ENCODE measurements around the gene CRYGN.

Gene CRYGN

GRCh38 chr7:151453326-151453791 is 13.4 kb upstream of the CRYGN start:
- DNase-seq (ENCODE audit: insufficient read length, low spot score) (no peak), FAIRE-seq (no peak)
- no peak for TF ChIP-seq CTCF (IDR thresholded peaks at IDR 0.05; ENCODE audit: insufficient read depth, missing control alignments)

- TF ChIP-seq CTCF (IDR thresholded peaks at IDR 0.05; ENCODE audit: insufficient read depth, missing control alignments): no peak
- DNase-seq (ENCODE audit: insufficient read length, low spot score) (no peak), FAIRE-seq (no peak)
Measured at GRCh38 chr7:151452680-151453325, 12.9 kb upstream of the CRYGN start.

GRCh38 chr7:151451626-151452571 is 12.0 kb upstream of the CRYGN start:
- TF ChIP-seq CTCF (IDR thresholded peaks at IDR 0.05; ENCODE audit: insufficient read depth, missing control alignments): no peak
- DNase-seq (ENCODE audit: insufficient read length, low spot score) (no peak), FAIRE-seq (no peak)

- no peak for FAIRE-seq
- no peak for DNase-seq (ENCODE audit: insufficient read length, low spot score)
- no peak for TF ChIP-seq CTCF (IDR thresholded peaks at IDR 0.05; ENCODE audit: insufficient read depth, missing control alignments)
Measured at GRCh38 chr7:151451156-151451555, 11.2 kb upstream of the CRYGN start.

- no peak for TF ChIP-seq CTCF (IDR thresholded peaks at IDR 0.05; ENCODE audit: insufficient read depth, missing control alignments)
- no peak for FAIRE-seq
Measured at GRCh38 chr7:151449990-151450389, 10.0 kb upstream of the CRYGN start.

GRCh38 chr7:151448261-151449252 is 8.6 kb upstream of the CRYGN start:
- peak; percentile 83 for TF ChIP-seq CTCF (IDR thresholded peaks at IDR 0.05; ENCODE audit: insufficient read depth, missing control alignments)
- no peak for FAIRE-seq

More at GRCh38 chr7:151449990-151450389, 10.0 kb upstream of the CRYGN start:
- no peak for DNase-seq (ENCODE audit: insufficient read length, low spot score)

More at GRCh38 chr7:151448261-151449252, 8.6 kb upstream of the CRYGN start:
- DNase-seq (ENCODE audit: insufficient read length, low spot score): peak; percentile 88

All from D721Med (cell line).